ENCODE data around the gene DLG2.

- no peak for TF ChIP-seq ZFX (IDR thresholded peaks at IDR 0.05; ENCODE audit: borderline replicate concordance)
- TF ChIP-seq, protein P1, sequence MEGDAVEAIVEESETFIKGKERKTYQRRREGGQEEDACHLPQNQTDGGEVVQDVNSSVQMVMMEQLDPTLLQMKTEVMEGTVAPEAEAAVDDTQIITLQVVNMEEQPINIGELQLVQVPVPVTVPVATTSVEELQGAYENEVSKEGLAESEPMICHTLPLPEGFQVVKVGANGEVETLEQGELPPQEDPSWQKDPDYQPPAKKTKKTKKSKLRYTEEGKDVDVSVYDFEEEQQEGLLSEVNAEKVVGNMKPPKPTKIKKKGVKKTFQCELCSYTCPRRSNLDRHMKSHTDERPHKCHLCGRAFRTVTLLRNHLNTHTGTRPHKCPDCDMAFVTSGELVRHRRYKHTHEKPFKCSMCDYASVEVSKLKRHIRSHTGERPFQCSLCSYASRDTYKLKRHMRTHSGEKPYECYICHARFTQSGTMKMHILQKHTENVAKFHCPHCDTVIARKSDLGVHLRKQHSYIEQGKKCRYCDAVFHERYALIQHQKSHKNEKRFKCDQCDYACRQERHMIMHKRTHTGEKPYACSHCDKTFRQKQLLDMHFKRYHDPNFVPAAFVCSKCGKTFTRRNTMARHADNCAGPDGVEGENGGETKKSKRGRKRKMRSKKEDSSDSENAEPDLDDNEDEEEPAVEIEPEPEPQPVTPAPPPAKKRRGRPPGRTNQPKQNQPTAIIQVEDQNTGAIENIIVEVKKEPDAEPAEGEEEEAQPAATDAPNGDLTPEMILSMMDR (IDR thresholded peaks at IDR 0.05): no peak
Observed at GRCh38 chr11:84003181-84003580, 1624.0 kb downstream of the DLG2 start.

All from 22Rv1 (cell line).